NB4 (cell line): ENCODE data around the gene TSPAN2.

Experiments
- CTCF ChIP-seq: IDR thresholded peaks from one replicate; pipeline ENCODE4 v1.5.1; 2012; ENCODE audit warnings: low read depth, low read length
- MYC ChIP-seq: IDR thresholded peaks from 2 replicates; pipeline ENCODE4 v1.6.1; 2011; ENCODE audit warnings: low read depth, low read length

GRCh38 chr1:115068826-115069585 is 20.3 kb downstream of the TSPAN2 start:
- no peak for TF ChIP-seq CTCF
- TF ChIP-seq MYC = no peak
